Tibial nerve (tissue), 4 donors: ENCODE results near the gene HIP1R.

Experiments used
- CTCF ChIP-seq, 5 experiments: fragments of 200-600 bp in 3 of 5; fragments of 450-650 bp in 2 of 5; sonication (generic) in 3 of 5; IDR thresholded peaks; one replicate each; pipeline ENCODE4 v1.5.1; 2016 to 2019; ENCODE audit warnings: antibody characterized with exemption in 5 of 5, mild to moderate bottlenecking in 3 of 5, moderate library complexity in 2 of 5
- EP300 ChIP-seq, 2 donors: sonication (generic); formaldehyde crosslinking; IDR thresholded peaks; one replicate each; pipeline ENCODE4 v1.6.1; 2017; ENCODE audit warnings: antibody characterized with exemption in 2 of 2, mild to moderate bottlenecking in 1 of 2
- POLR2A ChIP-seq, 2 donors: fragments of 450-650 bp; IDR thresholded peaks; one replicate each; pipeline ENCODE4 v1.6.1; 2017; ENCODE audit warnings: antibody characterized with exemption in 2 of 2, mild to moderate bottlenecking in 2 of 2, moderate library complexity in 2 of 2

- TF ChIP-seq CTCF (IDR thresholded peaks at IDR 0.05) (no peak), EP300 (IDR thresholded peaks at IDR 0.05) (no peak), POLR2A (IDR thresholded peaks at IDR 0.05) (no peak)
These were observed 10.0 kb downstream of the HIP1R start for GRCh38 chr12:122845041-122845864.
